ENCODE results near the gene KBTBD6. TPM values are rescaled to one million over a fixed set of nuclear protein-coding genes. Genes with fewer than 3 reads are reported as not detected.

The KBTBD6 gene
- total RNA-seq, 3 donors from 2014 or later (not counting 1 experiment from before 2014, with no cell fraction given) = 1.7 to 3.2 (median 3.1) TPM

DNA sequence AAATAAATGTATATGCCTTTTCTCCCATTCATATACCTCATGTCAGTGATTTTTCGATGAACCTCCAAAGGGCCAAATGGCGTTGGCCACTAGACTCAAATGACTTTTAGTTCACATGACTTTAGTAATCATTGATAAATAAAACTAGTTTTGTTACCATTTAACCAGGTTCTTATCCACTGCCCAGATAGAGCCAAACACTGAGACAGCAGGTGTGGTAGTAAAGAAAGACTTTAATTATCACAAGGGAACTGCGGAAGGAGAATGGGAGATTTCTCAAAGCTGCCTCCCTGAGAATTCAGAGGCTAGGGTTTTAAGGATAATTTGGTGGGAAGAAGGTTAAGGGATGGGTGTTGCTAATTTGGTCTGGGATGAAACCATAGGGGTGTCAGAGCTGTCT lies 19.4 kb upstream of the KBTBD6 start:
- no peaks in the 10 kb centered on the region for H3K4me1 Mint-ChIP-seq
- H3K4me3 ChIP-seq (ENCODE audit: low read length) = no peak overlapping the region
- no peaks in the 10 kb centered on the region for H3K4me1 ChIP-seq (ENCODE audit: control insufficient read depth, insufficient read depth, low read length)
- intact Hi-C loops (cut with micrococcal nuclease) = no loop called here
- H3K36me3 ChIP-seq (ENCODE audit: control insufficient read depth, insufficient read depth, low read length) = no peaks in the 10 kb centered on the region
- H3K9me3 ChIP-seq (ENCODE audit: control insufficient read depth, insufficient read depth, low read length) = peaks cover 38% of the 10 kb centered on the region
- H3K4me3 Mint-ChIP-seq = no peak overlapping the region
- H3K27ac Mint-ChIP-seq = no peak overlapping the region
- no peak overlapping the region for H3K27ac ChIP-seq (ENCODE audit: low read length)
- peaks cover 21 to 25% of the 10 kb centered on the region in 2 donors for H3K9me3 Mint-ChIP-seq
- H3K27me3 ChIP-seq (ENCODE audit: control insufficient read depth, insufficient read depth, low read length) = no peaks in the 10 kb centered on the region
- ATAC-seq (no peak), DNase-seq (no peak)
- WGBS (ENCODE audit: insufficient coverage) = 95% methylated on average over 3 of the region's 3 CpGs
- TF ChIP-seq, protein P1, sequence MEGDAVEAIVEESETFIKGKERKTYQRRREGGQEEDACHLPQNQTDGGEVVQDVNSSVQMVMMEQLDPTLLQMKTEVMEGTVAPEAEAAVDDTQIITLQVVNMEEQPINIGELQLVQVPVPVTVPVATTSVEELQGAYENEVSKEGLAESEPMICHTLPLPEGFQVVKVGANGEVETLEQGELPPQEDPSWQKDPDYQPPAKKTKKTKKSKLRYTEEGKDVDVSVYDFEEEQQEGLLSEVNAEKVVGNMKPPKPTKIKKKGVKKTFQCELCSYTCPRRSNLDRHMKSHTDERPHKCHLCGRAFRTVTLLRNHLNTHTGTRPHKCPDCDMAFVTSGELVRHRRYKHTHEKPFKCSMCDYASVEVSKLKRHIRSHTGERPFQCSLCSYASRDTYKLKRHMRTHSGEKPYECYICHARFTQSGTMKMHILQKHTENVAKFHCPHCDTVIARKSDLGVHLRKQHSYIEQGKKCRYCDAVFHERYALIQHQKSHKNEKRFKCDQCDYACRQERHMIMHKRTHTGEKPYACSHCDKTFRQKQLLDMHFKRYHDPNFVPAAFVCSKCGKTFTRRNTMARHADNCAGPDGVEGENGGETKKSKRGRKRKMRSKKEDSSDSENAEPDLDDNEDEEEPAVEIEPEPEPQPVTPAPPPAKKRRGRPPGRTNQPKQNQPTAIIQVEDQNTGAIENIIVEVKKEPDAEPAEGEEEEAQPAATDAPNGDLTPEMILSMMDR (IDR thresholded peaks at IDR 0.05) = no peak
- H3K27me3 Mint-ChIP-seq (ENCODE audit: low read depth in 2 of 2) = no peaks in the 10 kb centered on the region
- peaks cover 53% of the 10 kb centered on the region for H3K36me3 Mint-ChIP-seq

DNA sequence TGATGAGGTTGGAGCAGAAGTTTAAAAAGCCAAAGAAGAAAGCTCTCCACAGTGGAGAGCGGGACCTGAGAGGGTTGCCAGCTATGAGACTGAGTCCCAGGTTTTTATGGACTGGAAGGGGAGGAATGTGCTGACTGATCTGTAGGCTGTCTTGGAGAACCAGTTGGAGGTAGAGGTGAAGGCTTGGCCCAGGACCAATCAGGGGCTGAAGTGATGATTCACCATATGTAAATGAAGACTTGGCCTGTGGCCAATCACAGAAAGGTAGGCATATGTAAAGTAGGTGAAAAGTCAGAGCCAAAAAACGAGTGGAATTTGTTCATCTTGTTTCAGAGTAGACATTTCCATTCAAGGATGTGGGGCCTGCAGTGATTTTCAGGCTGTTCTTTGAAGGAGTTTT lies 17.5 kb upstream of the KBTBD6 start:
- no peak for DNase-seq
- Mint-ChIP-seq H3K36me3 (peaks cover 53% of the 10 kb centered on the region), H3K27ac (no peak overlapping the region), H3K27me3 (ENCODE audit: low read depth in 2 of 2) (no peaks in the 10 kb centered on the region), H3K4me1 (no peaks in the 10 kb centered on the region), H3K4me3 (no peak overlapping the region), H3K9me3 (peaks cover 21 to 25% of the 10 kb centered on the region in 2 donors)
- TF ChIP-seq, protein P1 (IDR thresholded peaks at IDR 0.05) = no peak
- WGBS (ENCODE audit: insufficient coverage) = 83% methylated on average over 2 of the region's 2 CpGs
- Histone ChIP-seq H3K27me3 (ENCODE audit: control insufficient read depth, insufficient read depth, low read length) (no peaks in the 10 kb centered on the region), H3K27ac (ENCODE audit: low read length) (no peak overlapping the region), H3K9me3 (ENCODE audit: control insufficient read depth, insufficient read depth, low read length) (peaks cover 38% of the 10 kb centered on the region), H3K4me3 (ENCODE audit: low read length) (no peak overlapping the region), H3K36me3 (ENCODE audit: control insufficient read depth, insufficient read depth, low read length) (no peaks in the 10 kb centered on the region), H3K4me1 (ENCODE audit: control insufficient read depth, insufficient read depth, low read length) (no peaks in the 10 kb centered on the region)
- intact Hi-C loops (cut with micrococcal nuclease) = no loop called here
- ATAC-seq = no peak

DNA sequence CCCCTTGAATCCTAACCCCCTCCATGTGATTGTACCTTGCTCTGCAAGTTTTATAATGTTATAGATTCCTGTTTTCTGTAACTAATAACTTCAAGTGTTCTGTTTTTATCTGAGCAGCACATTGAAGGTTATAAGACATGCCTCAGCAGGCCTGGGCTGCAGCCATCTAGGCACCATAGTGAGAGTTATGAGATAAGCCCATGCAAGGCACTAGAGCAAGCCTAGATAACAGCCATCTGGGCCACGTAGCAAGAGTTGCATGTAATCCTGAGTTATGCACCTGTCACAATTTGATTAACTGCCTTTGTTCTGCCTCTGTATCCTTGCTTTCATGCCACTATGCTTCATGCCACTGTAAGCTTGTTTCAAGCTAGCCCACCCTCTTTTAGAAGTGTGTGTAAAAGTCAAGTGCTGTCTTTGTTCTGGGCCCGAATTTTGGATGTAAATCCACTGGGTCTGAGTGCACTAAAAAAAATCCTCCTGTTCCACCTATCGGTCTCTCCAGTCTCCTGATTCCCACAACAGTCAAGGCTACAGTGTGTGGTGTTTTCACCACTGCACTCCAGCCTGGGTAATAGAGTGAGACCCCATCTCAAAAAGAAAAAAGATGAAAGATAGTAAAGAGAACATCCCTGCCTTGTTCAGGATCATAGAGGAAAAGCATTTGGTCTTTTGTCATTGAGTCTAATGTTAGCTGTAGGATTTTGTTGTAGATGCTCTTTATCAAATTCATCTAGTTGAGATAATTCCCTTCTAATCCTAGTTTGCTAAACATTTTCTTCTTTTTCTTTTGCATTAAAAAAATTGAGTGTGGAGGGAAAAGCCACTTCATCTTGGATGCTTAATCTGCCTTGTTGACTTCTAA lies 16.0 kb upstream of the KBTBD6 start:
- ATAC-seq = no peak
- Mint-ChIP-seq H3K9me3 (peaks cover 21 to 25% of the 10 kb centered on the region in 2 donors), H3K27me3 (ENCODE audit: low read depth in 2 of 2) (no peaks in the 10 kb centered on the region), H3K4me3 (no peak overlapping the region), H3K4me1 (no peaks in the 10 kb centered on the region), H3K36me3 (peaks cover 53% of the 10 kb centered on the region), H3K27ac (no peak overlapping the region)
- H3K36me3 ChIP-seq (ENCODE audit: control insufficient read depth, insufficient read depth, low read length) = no peaks in the 10 kb centered on the region
- no peak overlapping the region for H3K4me3 ChIP-seq (ENCODE audit: low read length)
- H3K27ac ChIP-seq (ENCODE audit: low read length) = no peak overlapping the region
- intact Hi-C loops (cut with micrococcal nuclease) = no loop called here
- H3K27me3 ChIP-seq (ENCODE audit: control insufficient read depth, insufficient read depth, low read length) = no peaks in the 10 kb centered on the region
- DNase-seq = peak in 1 of 2 donors; percentile 6
- TF ChIP-seq, protein P1 (IDR thresholded peaks at IDR 0.05) = no peak
- 95% methylated on average over 3 of the region's 3 CpGs for WGBS (ENCODE audit: insufficient coverage)
- no peaks in the 10 kb centered on the region for H3K4me1 ChIP-seq (ENCODE audit: control insufficient read depth, insufficient read depth, low read length)
- peaks cover 38% of the 10 kb centered on the region for H3K9me3 ChIP-seq (ENCODE audit: control insufficient read depth, insufficient read depth, low read length)

All from natural killer cell (primary cell).